HG02642 (cell line): ENCODE results near the gene ITGB7.

Source experiments
- ATAC-seq: cut with Tn5 transposase; IDR thresholded peaks from one replicate; pipeline ENCODE4 v1.9.1; 2021; ENCODE audit warnings: mild to moderate bottlenecking; ENCODE audit not compliant: unreplicated experiment, poor library complexity

Gene ITGB7

GRCh38 chr12:53207042-53207441, at the start of gene ITGB7:
ITGB7 (minus strand) TSS chr12:53207251; CDS start chr12:53200443, 6,808 bp downstream.
- peak; percentile 52 for ATAC-seq

- no peak for ATAC-seq
These were observed 48.9 kb upstream of the ITGB7 start for GRCh38 chr12:53255996-53256395.

GRCh38 chr12:53254816-53255545, 47.9 kb upstream of the ITGB7 start:
- ATAC-seq, result no peak

- ATAC-seq, result no peak
These were observed 46.2 kb upstream of the ITGB7 start for GRCh38 chr12:53253298-53253697.

- no peak for ATAC-seq
These were observed 45.4 kb upstream of the ITGB7 start for GRCh38 chr12:53252349-53252916.

GRCh38 chr12:53251477-53252348, 44.7 kb upstream of the ITGB7 start:
- ATAC-seq, result peak; percentile 90

- no peak for ATAC-seq
These were observed 38.2 kb upstream of the ITGB7 start for GRCh38 chr12:53245286-53245685.

- no peak for ATAC-seq
These were observed 37.3 kb upstream of the ITGB7 start for GRCh38 chr12:53244337-53244736.

GRCh38 chr12:53241623-53242412, 34.8 kb upstream of the ITGB7 start:
- ATAC-seq, result no peak

- ATAC-seq, result no peak
These were observed 32.7 kb upstream of the ITGB7 start for GRCh38 chr12:53239643-53240258.

GRCh38 chr12:53236443-53237111, 29.5 kb upstream of the ITGB7 start:
- no peak for ATAC-seq

GRCh38 chr12:53235742-53236442, 28.8 kb upstream of the ITGB7 start:
- ATAC-seq, result no peak

- ATAC-seq, result no peak
These were observed 28.1 kb upstream of the ITGB7 start for GRCh38 chr12:53235164-53235563.

- no peak for ATAC-seq
These were observed 27.3 kb upstream of the ITGB7 start for GRCh38 chr12:53234271-53234914.

- no peak for ATAC-seq
These were observed 26.6 kb upstream of the ITGB7 start for GRCh38 chr12:53233671-53234121.

- ATAC-seq, result peak; percentile 28
These were observed 25.8 kb upstream of the ITGB7 start for GRCh38 chr12:53232646-53233461.

GRCh38 chr12:53231921-53232645, 25.0 kb upstream of the ITGB7 start, which contains the start of gene RARG:
RARG (minus strand) TSS chr12:53232209; CDS start chr12:53227545, 4,664 bp downstream.
- peak; percentile 36 for ATAC-seq
